HUES48 (cell line): ENCODE data around the gene PAPPA.

Source experiments
- H3K27ac ChIP-seq: one replicate; pipeline ENCODE4 v1.7.0; 2013; ENCODE audit warnings: low read depth, low read length, inconsistent platforms
- H3K27me3 ChIP-seq: 2 replicates; pipeline ENCODE4 v1.6.1; 2013; ENCODE audit warnings: mild to moderate bottlenecking, low read length; ENCODE audit not compliant: control insufficient read depth, insufficient read depth
- H3K36me3 ChIP-seq: 2 replicates; pipeline ENCODE4 v1.6.1; 2013; ENCODE audit warnings: low read length; ENCODE audit not compliant: control insufficient read depth, insufficient read depth
- H3K4me1 ChIP-seq: 2 replicates; pipeline ENCODE4 v1.6.1; 2013; ENCODE audit warnings: mild to moderate bottlenecking, low read length; ENCODE audit not compliant: control insufficient read depth, insufficient read depth
- H3K4me3 ChIP-seq: 2 replicates; pipeline ENCODE4 v1.5.1; 2013; ENCODE audit warnings: mild to moderate bottlenecking, low read depth, low read length
- H3K9ac ChIP-seq: 2 replicates; pipeline ENCODE4 v1.6.1; 2013; ENCODE audit warnings: mild to moderate bottlenecking, low read depth, low read length, moderate library complexity
- H3K9me3 ChIP-seq: 2 replicates; pipeline ENCODE4 v1.6.1; 2013; ENCODE audit warnings: low read length; ENCODE audit not compliant: control insufficient read depth, insufficient read depth

Gene PAPPA

DNA sequence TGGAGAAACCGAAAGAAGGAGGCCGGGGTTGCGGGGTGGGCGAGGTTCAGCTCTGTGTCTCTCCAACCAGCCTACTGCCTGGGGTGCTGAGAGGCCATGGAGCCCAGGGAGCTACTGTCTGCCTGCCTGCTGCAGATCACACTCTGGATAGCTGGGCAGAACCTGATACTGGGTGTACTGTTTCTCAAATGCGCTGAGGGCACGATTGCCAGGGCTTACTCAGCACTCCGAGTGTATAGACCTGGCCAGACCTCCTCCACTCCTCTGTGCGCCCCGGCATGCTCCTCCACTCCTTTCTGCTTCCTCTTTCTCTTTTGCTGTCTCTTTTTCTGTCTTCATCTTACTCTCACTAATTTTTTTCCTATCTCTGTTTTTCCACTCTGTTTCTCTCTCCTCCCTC lies 215.1 kb downstream of the PAPPA start:
- no peaks in the 10 kb centered on the region for H3K27me3 ChIP-seq
- no peaks in the 10 kb centered on the region for H3K9me3 ChIP-seq
- peaks cover 12% of the 10 kb centered on the region for H3K4me1 ChIP-seq
- H3K9ac ChIP-seq: no peak overlapping the region
- no peak overlapping the region for H3K27ac ChIP-seq
- no peak overlapping the region for H3K4me3 ChIP-seq
- H3K36me3 ChIP-seq: no peaks in the 10 kb centered on the region

GRCh38 chr9:116369706-116370105 lies 216.1 kb downstream of the PAPPA start:
- Histone ChIP-seq H3K4me1 (peaks cover 12% of the 10 kb centered on the region), H3K9me3 (no peaks in the 10 kb centered on the region), H3K36me3 (no peaks in the 10 kb centered on the region), H3K27me3 (no peaks in the 10 kb centered on the region), H3K9ac (no peak overlapping the region), H3K4me3 (no peak overlapping the region), H3K27ac (no peak overlapping the region)

GRCh38 chr9:116370556-116370955 lies 217.0 kb downstream of the PAPPA start:
- no peak overlapping the region for H3K27ac ChIP-seq
- no peak overlapping the region for H3K4me3 ChIP-seq
- peaks cover 4% of the 10 kb centered on the region for H3K4me1 ChIP-seq
- H3K9me3 ChIP-seq: no peaks in the 10 kb centered on the region
- H3K27me3 ChIP-seq: no peaks in the 10 kb centered on the region
- H3K9ac ChIP-seq: no peak overlapping the region
- no peaks in the 10 kb centered on the region for H3K36me3 ChIP-seq

- no peaks in the 10 kb centered on the region for H3K4me1 ChIP-seq
- H3K27ac ChIP-seq: no peak overlapping the region
- no peak overlapping the region for H3K9ac ChIP-seq
- H3K9me3 ChIP-seq: no peaks in the 10 kb centered on the region
- no peaks in the 10 kb centered on the region for H3K36me3 ChIP-seq
- no peaks in the 10 kb centered on the region for H3K27me3 ChIP-seq
- H3K4me3 ChIP-seq: no peak overlapping the region
Measured at GRCh38 chr9:116372081-116372673, 218.6 kb downstream of the PAPPA start.

DNA sequence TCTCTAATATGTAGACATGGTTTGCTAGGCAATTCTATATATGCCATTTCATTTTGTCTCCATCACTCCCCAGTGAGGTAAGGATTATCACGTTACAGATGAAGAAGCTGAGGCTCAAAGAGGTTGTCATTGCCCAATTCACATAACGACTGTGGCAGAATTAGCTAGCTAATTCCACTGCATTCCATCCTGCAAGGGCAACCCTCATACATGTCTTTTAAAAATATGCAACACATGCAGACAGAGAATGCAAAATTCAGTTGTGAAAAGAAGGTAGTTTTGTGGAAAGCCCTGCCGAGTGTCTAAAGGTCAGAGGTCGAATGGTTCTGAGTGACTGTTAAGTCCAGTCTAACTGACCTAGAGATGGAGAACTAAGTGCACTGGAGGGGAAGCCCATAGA lies 219.2 kb downstream of the PAPPA start:
- H3K4me1 ChIP-seq: no peaks in the 10 kb centered on the region
- H3K9ac ChIP-seq: no peak overlapping the region
- H3K9me3 ChIP-seq: no peaks in the 10 kb centered on the region
- H3K36me3 ChIP-seq: no peaks in the 10 kb centered on the region
- H3K27ac ChIP-seq: no peak overlapping the region
- no peak overlapping the region for H3K4me3 ChIP-seq
- H3K27me3 ChIP-seq: no peaks in the 10 kb centered on the region

GRCh38 chr9:116377179-116377798 lies 223.7 kb downstream of the PAPPA start:
- H3K9me3 ChIP-seq: no peaks in the 10 kb centered on the region
- H3K36me3 ChIP-seq: no peaks in the 10 kb centered on the region

DNA sequence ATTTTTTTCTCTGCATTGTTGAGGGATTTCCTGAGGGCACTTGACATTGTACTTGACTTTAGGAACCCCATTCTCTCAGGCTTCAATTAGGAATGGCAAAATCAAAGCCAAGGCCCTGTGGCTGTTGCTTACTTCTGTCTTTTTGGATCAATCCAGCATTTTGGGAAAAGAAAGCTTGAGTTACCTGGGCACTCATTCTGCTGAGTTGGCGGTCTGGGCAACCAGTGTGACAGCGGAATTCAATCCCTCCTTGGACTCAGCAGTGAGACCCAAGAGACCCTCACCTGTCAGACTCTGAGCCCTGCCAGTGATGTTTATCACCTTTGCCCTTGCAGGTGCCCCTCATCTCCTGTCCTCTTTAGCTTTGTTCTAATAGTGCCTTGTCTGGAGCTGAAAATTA lies 225.3 kb downstream of the PAPPA start:
- H3K27ac ChIP-seq: no peak overlapping the region

More at GRCh38 chr9:116377179-116377798, 223.7 kb downstream of the PAPPA start:
- peak overlapping the region; percentile 34 for H3K27ac ChIP-seq
- H3K9ac ChIP-seq: no peak overlapping the region
- no peaks in the 10 kb centered on the region for H3K27me3 ChIP-seq
- no peak overlapping the region for H3K4me3 ChIP-seq
- H3K4me1 ChIP-seq: no peaks in the 10 kb centered on the region

DNA sequence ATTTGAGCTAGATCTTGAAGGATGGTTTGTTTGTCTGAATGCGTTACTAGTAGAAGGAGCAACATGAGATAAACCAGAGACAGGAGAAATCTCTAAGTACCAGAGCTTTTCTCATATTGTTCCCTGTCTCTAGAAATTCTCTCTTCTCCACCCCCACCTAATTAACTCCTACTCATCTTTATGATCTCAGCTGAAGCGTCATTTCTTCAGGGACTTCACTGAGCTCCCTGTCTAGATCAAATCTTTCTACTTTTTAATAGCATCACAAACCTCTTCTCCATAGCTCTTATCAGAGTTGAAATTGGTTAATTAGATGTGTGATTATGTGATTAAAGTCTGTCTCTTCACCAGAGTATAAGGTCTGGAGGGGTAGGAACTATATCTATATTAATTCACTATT lies 226.2 kb downstream of the PAPPA start:
- H3K9ac ChIP-seq: no peak overlapping the region
- no peaks in the 10 kb centered on the region for H3K27me3 ChIP-seq
- no peak overlapping the region for H3K27ac ChIP-seq
- H3K4me3 ChIP-seq: no peak overlapping the region
- H3K36me3 ChIP-seq: no peaks in the 10 kb centered on the region
- no peaks in the 10 kb centered on the region for H3K4me1 ChIP-seq
- no peaks in the 10 kb centered on the region for H3K9me3 ChIP-seq

More for the DNA sequence above, 225.3 kb downstream of the PAPPA start:
- Histone ChIP-seq H3K27me3 (no peaks in the 10 kb centered on the region), H3K4me1 (no peaks in the 10 kb centered on the region), H3K36me3 (no peaks in the 10 kb centered on the region), H3K4me3 (no peak overlapping the region), H3K9me3 (no peaks in the 10 kb centered on the region), H3K9ac (no peak overlapping the region)

- Histone ChIP-seq H3K4me3 (no peak overlapping the region), H3K36me3 (no peaks in the 10 kb centered on the region), H3K9me3 (no peaks in the 10 kb centered on the region), H3K4me1 (no peaks in the 10 kb centered on the region), H3K27me3 (no peaks in the 10 kb centered on the region), H3K27ac (no peak overlapping the region), H3K9ac (no peak overlapping the region)
Measured at GRCh38 chr9:116380496-116380995, 227.0 kb downstream of the PAPPA start.

DNA sequence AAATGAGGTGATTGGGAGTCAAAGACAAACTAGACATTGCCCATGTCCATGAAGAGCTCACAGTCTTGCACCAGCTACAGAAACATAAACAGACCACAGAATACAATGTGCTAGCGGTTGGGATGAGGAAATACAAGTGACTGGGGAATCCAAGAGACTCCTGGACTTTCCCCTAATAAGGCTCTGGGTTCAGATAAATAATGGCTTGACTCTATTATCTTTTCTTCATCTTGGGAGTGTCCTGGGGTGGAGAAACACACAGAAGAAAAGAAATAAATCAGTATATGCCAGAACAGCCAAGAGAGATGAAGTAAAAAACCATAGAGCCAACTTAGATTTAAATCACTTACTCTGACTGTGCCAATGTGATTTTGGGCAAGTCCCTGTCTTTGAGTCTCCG lies 227.8 kb downstream of the PAPPA start:
- Histone ChIP-seq H3K4me3 (no peak overlapping the region), H3K4me1 (no peaks in the 10 kb centered on the region), H3K9me3 (no peaks in the 10 kb centered on the region), H3K9ac (no peak overlapping the region), H3K36me3 (no peaks in the 10 kb centered on the region), H3K27ac (no peak overlapping the region), H3K27me3 (no peaks in the 10 kb centered on the region)

GRCh38 chr9:116382053-116382452 lies 228.5 kb downstream of the PAPPA start:
- no peaks in the 10 kb centered on the region for H3K36me3 ChIP-seq
- no peaks in the 10 kb centered on the region for H3K9me3 ChIP-seq
- H3K27ac ChIP-seq: no peak overlapping the region
- no peaks in the 10 kb centered on the region for H3K27me3 ChIP-seq
- no peak overlapping the region for H3K9ac ChIP-seq
- H3K4me3 ChIP-seq: no peak overlapping the region
- H3K4me1 ChIP-seq: no peaks in the 10 kb centered on the region
